Duodenal mucosa (tissue), 2 donors: ENCODE results near the gene PLD4.
"Not testable (repeated sequence)": the region's sequence is repeated elsewhere in the genome, so short reads cannot be mapped to it uniquely, and the experiment has no call there.

Experiments
- H3K27ac ChIP-seq: one replicate; pipeline ENCODE4 v1.7.0; 2013; ENCODE audit warnings: low read depth, low read length
- H3K27me3 ChIP-seq, 2 donors: one replicate each; pipeline ENCODE4 v1.7.0; 2013; ENCODE audit warnings: low read length in 2 of 2, control low read depth in 1 of 2; ENCODE audit not compliant: insufficient read depth in 2 of 2, control insufficient read depth in 1 of 2
- H3K36me3 ChIP-seq, 2 donors: one replicate each; pipeline ENCODE4 v1.7.0; 2013; ENCODE audit warnings: low read length in 2 of 2, control low read depth in 1 of 2; ENCODE audit not compliant: insufficient read depth in 2 of 2, control insufficient read depth in 1 of 2
- H3K4me1 ChIP-seq, 2 donors: one replicate each; pipeline ENCODE4 v1.7.0; 2013; ENCODE audit warnings: low read length in 2 of 2, control low read depth in 1 of 2; ENCODE audit not compliant: insufficient read depth in 2 of 2, control insufficient read depth in 1 of 2
- H3K4me3 ChIP-seq, 2 donors: one replicate each; pipeline ENCODE4 v1.7.0; 2013; ENCODE audit warnings: low read length in 2 of 2, low read depth in 1 of 2
- H3K9ac ChIP-seq, 2 donors: one replicate each; pipeline ENCODE4 v1.7.0; 2013; ENCODE audit warnings: low read length in 2 of 2, low read depth in 1 of 2
- H3K9me3 ChIP-seq, 2 donors: one replicate each; pipeline ENCODE4 v1.7.0; 2013; ENCODE audit warnings: low read length in 2 of 2, control low read depth in 1 of 2; ENCODE audit not compliant: control insufficient read depth in 1 of 2

PLD4 gene

DNA sequence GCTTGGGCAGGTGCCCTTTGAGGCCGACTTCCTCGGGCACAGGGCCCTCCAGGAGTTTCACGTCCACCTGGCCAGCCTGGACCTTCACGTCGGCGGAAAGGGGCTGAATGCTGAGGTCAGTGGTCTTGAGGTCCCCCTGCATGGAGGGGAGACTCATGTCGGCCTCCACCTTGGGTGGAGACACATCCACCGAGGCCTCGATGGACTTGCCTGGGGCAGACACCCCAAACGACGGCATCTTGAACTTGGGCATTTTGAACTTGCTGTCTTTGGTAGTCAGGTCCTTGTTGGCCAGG is 24.0 kb downstream of the PLD4 start:
- H3K36me3 ChIP-seq, result no peaks in the 10 kb centered on the region
- no peaks in the 10 kb centered on the region for H3K27me3 ChIP-seq
- no peaks in the 10 kb centered on the region for H3K9me3 ChIP-seq
- no peak overlapping the region for H3K9ac ChIP-seq
- H3K4me1 ChIP-seq, result no peaks in the 10 kb centered on the region
- no peak overlapping the region for H3K27ac ChIP-seq
- no peak overlapping the region for H3K4me3 ChIP-seq

DNA sequence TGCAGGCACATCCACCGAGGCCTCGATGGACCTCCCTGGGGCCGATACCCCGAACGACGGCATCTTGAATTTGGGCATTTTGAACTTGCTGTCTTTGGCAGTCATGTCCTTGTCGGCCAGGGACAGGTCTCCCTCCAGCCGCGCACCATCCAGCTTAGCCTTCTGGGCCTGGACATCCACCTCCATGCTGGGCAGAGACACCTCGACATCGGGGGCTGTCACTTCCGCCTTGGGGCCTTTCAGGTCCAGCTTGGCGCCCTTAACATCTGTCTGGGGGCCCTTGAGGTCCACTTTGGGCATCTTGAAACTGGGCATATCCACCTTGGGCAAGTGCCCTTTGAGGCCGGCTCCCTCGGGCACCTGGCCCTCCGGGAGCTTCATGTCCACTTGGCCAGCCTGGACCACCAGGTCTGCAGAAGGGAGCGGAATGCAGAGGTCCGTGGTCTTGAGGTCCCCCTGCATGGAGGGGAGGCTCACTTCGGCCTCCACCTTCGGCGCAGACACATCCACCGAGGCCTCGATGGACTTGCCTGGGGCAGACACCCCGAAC is 24.8 kb downstream of the PLD4 start:
- not testable (repeated sequence) for H3K4me1 ChIP-seq, H3K27me3 ChIP-seq, H3K4me3 ChIP-seq, H3K9me3 ChIP-seq, H3K9ac ChIP-seq, H3K36me3 ChIP-seq, H3K27ac ChIP-seq

DNA sequence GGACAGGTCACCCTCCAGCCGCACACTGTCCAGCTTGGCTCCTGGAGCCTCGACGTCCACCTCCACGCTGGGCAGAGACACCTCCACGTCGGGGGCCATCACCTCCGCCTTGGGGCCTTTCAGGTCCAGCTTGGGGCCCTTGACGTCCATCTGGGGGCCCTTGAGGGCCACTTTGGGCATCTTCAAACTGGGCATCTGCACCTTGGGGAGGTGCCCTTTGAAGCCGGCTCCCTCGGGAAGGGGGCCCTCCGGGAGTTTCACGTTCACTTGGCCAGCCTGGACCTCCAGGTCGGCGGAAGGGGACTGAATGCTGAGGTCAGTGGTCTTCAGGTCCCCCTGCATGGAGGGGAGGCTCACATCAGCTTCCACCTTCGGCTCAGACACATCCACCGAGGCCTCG is 25.3 kb downstream of the PLD4 start:
- no peaks in the 10 kb centered on the region for H3K4me1 ChIP-seq
- H3K9me3 ChIP-seq, result no peaks in the 10 kb centered on the region
- H3K9ac ChIP-seq, result no peak overlapping the region
- no peak overlapping the region for H3K27ac ChIP-seq
- H3K4me3 ChIP-seq, result no peak overlapping the region
- no peaks in the 10 kb centered on the region for H3K27me3 ChIP-seq
- no peaks in the 10 kb centered on the region for H3K36me3 ChIP-seq

DNA sequence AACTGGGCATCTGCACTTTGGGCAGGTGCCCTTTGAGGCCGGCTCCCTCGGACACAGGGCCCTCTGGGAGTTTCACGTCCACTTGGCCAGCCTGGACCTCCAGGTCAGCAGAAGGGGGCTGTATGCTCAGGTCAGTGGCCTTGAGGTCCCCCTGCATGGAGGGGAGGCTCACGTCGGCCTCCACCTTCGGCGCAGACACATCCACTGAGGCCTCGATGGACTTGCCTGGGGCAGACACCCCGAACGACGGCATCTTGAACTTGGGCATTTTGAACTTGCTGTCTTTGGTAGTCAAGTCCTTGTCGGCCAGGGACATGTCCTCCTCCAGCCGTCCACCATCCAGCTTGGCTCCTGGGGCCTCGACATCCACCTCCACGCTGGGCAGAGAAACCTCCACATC is 26.0 kb downstream of the PLD4 start:
- not testable (repeated sequence) for H3K36me3 ChIP-seq, H3K9ac ChIP-seq, H3K4me1 ChIP-seq, H3K27ac ChIP-seq, H3K9me3 ChIP-seq, H3K4me3 ChIP-seq, H3K27me3 ChIP-seq

DNA sequence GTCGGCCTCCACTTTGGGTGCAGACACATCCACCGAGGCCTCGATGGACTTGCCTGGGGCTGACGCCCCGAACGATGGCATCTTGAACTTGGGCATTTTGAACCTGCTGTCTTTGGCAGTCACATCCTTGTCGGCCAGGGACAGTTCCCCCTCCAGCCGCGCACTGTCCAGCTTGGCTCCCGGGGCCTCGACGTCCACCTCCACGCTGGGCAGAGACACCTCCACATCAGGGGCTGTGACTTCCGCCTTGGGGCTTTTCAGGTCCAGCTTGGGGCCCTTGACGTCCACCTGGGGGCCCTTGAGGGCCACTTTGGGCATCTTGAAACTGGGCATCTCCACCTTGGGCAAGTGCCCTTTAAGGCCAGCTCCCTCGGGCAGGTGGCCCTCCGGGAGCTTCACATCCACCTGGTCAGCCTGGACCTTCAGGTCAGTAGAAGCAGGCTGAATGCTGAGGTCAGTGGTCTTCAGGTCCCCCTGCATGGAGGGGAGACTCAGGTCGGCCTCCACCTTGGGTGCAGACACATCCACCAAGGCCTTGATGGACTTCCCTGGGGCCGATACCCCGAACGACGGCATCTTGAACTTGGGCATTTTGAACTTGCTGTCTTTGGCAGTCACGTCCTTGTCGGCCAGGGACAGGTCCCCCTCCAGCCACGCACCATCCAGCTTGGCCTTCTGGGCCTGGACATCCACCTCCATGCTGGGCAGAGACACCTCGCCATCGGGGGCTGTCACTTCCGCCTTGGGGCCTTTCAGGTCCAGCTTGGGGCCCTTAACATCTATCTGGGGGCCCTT is 27.4 kb downstream of the PLD4 start:
- H3K27ac ChIP-seq, H3K4me3 ChIP-seq, H3K4me1 ChIP-seq, H3K9me3 ChIP-seq, H3K9ac ChIP-seq, H3K36me3 ChIP-seq: not testable (repeated sequence)
- H3K27me3 ChIP-seq, result peaks cover 0 to 14% of the 10 kb centered on the region in 2 donors

DNA sequence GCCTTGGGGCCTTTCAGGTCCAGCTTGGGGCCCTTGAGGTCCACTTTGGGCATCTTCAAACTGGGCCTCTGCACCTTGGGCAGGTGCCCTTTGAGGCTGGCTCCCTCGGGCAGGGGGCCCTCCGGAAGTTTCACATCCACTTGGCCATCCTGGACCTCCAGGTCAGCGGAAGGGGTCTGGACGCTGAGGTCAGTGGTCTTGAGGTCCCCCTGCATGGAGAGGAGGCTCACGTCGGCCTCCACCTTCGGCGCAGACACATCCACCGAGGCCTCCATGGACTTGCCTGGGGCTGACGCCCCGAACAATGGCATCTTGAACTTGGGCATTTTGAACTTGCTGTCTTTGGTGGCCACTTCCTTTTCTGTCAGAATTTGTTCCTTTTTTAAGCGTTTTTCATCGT is 28.4 kb downstream of the PLD4 start:
- no peaks in the 10 kb centered on the region for H3K9me3 ChIP-seq
- no peaks in the 10 kb centered on the region for H3K36me3 ChIP-seq
- H3K4me1 ChIP-seq, result no peaks in the 10 kb centered on the region
- peaks cover 7 to 15% of the 10 kb centered on the region in 2 donors for H3K27me3 ChIP-seq
- H3K27ac ChIP-seq, result no peak overlapping the region
- no peak overlapping the region for H3K9ac ChIP-seq
- no peak overlapping the region for H3K4me3 ChIP-seq

DNA sequence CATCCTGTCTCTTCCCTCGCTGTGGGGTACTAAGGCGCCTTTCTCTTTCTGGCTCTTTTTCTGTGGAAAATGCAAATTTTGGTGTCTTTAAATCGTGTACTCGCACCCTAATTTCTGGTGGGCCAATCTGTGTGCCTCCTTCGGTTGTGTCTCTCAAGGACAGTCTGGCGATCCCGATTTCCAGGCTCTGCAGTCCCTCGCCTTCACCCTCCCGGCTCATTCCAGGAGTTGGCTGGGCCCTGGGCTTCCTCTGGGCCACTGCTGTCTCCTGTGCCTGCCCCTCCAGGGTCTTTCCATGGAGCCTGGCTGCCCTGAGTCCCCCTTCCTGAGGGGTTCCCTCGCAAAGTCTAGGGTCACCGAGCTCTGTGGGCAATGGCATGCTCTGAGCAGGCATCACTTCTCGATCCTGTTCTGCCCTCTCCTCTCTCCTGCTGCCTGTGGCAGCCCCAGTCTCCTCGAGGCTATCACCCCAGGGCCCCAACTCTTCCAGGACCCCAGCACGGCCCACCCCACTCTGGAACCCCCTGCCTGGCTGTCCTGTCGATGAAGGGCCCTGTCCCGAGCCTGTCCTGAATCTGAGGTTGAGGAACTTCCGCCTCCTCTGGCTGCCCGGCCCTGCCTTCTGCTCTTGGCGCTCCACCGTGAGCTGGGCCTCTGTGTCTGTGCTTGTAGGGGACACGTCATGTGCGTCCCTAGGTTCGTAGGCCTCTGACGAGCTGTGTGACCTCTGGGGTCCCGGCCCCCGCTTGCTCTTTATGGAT is 29.4 kb downstream of the PLD4 start:
- Histone ChIP-seq H3K4me1 (no peaks in the 10 kb centered on the region), H3K27me3 (peaks cover 7 to 15% of the 10 kb centered on the region in 2 donors), H3K9ac (no peak overlapping the region), H3K27ac (no peak overlapping the region), H3K4me3 (no peak overlapping the region), H3K36me3 (no peaks in the 10 kb centered on the region), H3K9me3 (no peaks in the 10 kb centered on the region)

DNA sequence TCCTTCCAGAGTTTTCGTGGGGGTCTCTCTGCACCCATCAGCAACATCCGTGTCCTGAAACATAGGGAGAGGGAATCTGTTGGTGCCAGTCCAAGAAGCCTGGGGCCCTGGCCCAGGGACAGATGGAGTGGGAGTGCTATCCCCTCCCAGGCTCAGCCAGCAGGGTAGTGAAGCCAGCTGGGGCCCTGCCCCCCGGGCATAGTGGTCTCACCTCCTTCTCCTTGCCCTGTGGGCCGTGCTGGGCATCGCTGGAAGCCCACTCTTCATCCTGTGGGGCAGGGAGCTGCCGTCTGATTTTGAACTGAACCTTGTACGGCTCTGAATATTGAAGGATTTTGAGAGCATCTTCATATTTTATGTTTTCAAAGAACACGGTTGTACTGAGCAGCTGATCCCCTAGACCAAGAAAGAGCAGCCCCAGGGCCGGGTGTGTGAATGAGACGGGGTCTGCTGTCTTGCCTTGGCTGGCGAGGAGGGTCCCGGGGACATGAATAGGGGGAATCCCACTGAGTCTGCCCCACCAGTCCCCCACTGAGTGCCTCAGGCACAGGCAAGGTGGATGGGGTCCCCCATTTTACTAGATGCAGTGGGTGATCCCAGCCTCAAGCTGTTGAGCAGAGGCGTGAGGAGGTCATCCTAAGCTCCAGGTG is 30.2 kb downstream of the PLD4 start:
- no peak overlapping the region for H3K4me3 ChIP-seq
- no peaks in the 10 kb centered on the region for H3K4me1 ChIP-seq
- H3K9ac ChIP-seq, result no peak overlapping the region
- no peak overlapping the region for H3K27ac ChIP-seq
- no peaks in the 10 kb centered on the region for H3K9me3 ChIP-seq
- no peaks in the 10 kb centered on the region for H3K36me3 ChIP-seq
- peaks cover 7 to 15% of the 10 kb centered on the region in 2 donors for H3K27me3 ChIP-seq

DNA sequence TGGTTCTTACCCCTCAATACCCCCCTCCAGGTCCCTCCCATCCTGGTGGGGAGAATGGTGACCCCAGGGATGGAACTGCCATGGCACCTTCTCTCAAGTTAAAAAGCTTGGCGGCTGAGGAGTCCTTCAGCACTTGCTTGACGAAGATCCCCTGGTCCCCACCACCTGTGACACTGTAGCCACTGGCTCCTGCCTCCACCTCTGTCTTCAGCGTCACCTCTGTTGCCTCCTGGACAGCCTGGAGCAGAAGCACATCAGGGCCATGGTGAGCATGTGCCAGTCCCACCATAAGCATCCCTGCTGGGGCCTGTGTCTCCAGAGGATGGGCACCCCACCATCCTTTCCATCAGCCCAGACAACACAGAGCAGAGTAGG is 30.7 kb downstream of the PLD4 start:
- Histone ChIP-seq H3K27me3 (peaks cover 7 to 15% of the 10 kb centered on the region in 2 donors), H3K9ac (no peak overlapping the region), H3K4me1 (no peaks in the 10 kb centered on the region), H3K27ac (no peak overlapping the region), H3K36me3 (no peaks in the 10 kb centered on the region), H3K9me3 (no peaks in the 10 kb centered on the region), H3K4me3 (no peak overlapping the region)

DNA sequence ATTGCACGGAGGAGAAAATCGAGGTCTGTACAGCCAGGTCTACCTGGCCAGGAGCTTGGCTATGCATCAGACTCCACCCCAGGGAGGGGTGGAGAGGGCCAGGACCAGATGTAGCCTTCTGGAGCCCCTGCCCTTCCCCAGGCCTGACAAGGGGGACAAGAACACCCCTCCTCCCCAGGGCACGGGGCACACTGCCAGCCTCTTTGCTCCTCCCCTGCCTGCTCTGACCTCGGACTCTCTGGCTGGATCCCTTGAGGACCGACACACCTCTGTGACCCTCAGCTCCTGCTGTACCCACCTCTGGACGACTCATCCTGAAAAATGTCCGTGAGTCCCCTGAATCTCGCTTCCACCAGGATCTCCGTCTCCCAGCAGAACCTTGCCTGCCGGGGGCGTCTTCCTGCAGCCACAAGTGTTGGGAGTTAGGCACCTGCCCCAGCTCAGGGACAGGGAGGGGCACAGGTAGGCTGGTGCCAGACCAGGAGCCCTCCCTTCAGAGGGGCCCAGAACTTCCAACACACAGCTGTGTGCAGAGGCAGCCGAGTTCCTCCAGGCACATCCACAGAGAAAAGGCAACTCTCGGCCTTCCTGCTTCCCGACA is 31.7 kb downstream of the PLD4 start:
- no peaks in the 10 kb centered on the region for H3K4me1 ChIP-seq
- no peaks in the 10 kb centered on the region for H3K9me3 ChIP-seq
- H3K9ac ChIP-seq, result no peak overlapping the region
- H3K36me3 ChIP-seq, result no peaks in the 10 kb centered on the region
- H3K27ac ChIP-seq, result no peak overlapping the region
- no peak overlapping the region for H3K4me3 ChIP-seq
- peaks cover 7 to 15% of the 10 kb centered on the region in 2 donors for H3K27me3 ChIP-seq
